Medulla oblongata (tissue), 1 donor: ENCODE results near the gene EFS.
"Not testable (repeated sequence)": the region's sequence is repeated elsewhere in the genome, so short reads cannot be mapped to it uniquely, and the experiment has no call there.

Experiments used
- DNase-seq: peaks from one replicate; pipeline ENCODE4 v3.0.0-alpha.2; 2015; ENCODE audit errors: extremely low spot score

The EFS gene

GRCh38 chr14:23399136-23399535 lies 34.2 kb upstream of the EFS start:
- DNase-seq: no peak

GRCh38 chr14:23398348-23398747 lies 33.4 kb upstream of the EFS start:
- no peak for DNase-seq

GRCh38 chr14:23396781-23397407 lies 31.9 kb upstream of the EFS start:
- DNase-seq: no peak

- DNase-seq: no peak
These were observed 31.2 kb upstream of the EFS start for GRCh38 chr14:23396126-23396525.

GRCh38 chr14:23392613-23393012 lies 27.6 kb upstream of the EFS start:
- DNase-seq: no peak

- DNase-seq: not testable (repeated sequence)
These were observed 24.9 kb upstream of the EFS start for GRCh38 chr14:23389871-23390270.

GRCh38 chr14:23389396-23389795 lies 24.4 kb upstream of the EFS start:
- no peak for DNase-seq

GRCh38 chr14:23388996-23389395 lies 24.0 kb upstream of the EFS start:
- no peak for DNase-seq

- no peak for DNase-seq
These were observed 23.2 kb upstream of the EFS start for GRCh38 chr14:23387916-23388882.

- no peak for DNase-seq
These were observed 22.0 kb upstream of the EFS start for GRCh38 chr14:23386999-23387398.

- not testable (repeated sequence) for DNase-seq
These were observed 21.3 kb upstream of the EFS start for GRCh38 chr14:23386266-23386657.

GRCh38 chr14:23385642-23386265 lies 20.8 kb upstream of the EFS start:
- no peak for DNase-seq

GRCh38 chr14:23385244-23385641 lies 20.3 kb upstream of the EFS start:
- DNase-seq: no peak

GRCh38 chr14:23384364-23385080 lies 19.6 kb upstream of the EFS start:
- DNase-seq: no peak

GRCh38 chr14:23382731-23383440 lies 17.9 kb upstream of the EFS start:
- no peak for DNase-seq

GRCh38 chr14:23382276-23382675 lies 17.3 kb upstream of the EFS start:
- DNase-seq: no peak

- DNase-seq: no peak
These were observed 16.9 kb upstream of the EFS start for GRCh38 chr14:23381871-23382270.

GRCh38 chr14:23380976-23381375 lies 16.0 kb upstream of the EFS start:
- DNase-seq: no peak

GRCh38 chr14:23380197-23380914 lies 15.4 kb upstream of the EFS start:
- DNase-seq: peak; percentile 45

GRCh38 chr14:23379366-23380196 lies 14.6 kb upstream of the EFS start:
- peak; percentile 66 for DNase-seq
